CD8-positive, alpha-beta memory T cell (primary cell): Measurements from ENCODE around the gene GRID2. TPM values are rescaled to one million over a fixed set of nuclear protein-coding genes. Genes with fewer than 3 reads are reported as not detected.

Experiments
- CTCF ChIA-PET: fragments of 350-600 bp; sonication (Branson Sonifier 250); formaldehyde crosslinking; loops from one replicate; lab custom pipeline; 2021; ENCODE audit warnings: antibody characterized with exemption; lab: Charles Lee
- POLR2A ChIA-PET: fragments of 350-600 bp; sonication (Branson Sonifier 250); formaldehyde crosslinking; loops from one replicate; lab custom pipeline; 2021; ENCODE audit warnings: antibody characterized with exemption; lab: Charles Lee
- DNase-seq, 5 donors: peaks; one replicate each; pipeline versions ENCODE4 v3.0.0 to v3.0.0-alpha.2; 2020 to 2022; ENCODE audit warnings: mixed read lengths in 1 of 5
- H3K27ac ChIP-seq: one replicate; pipeline ENCODE4 v1.7.0; 2013; ENCODE audit warnings: low read depth, mild to moderate bottlenecking, low read length, moderate library complexity
- H3K27me3 ChIP-seq: 2 replicates; pipeline ENCODE4 v1.7.0; 2013; ENCODE audit warnings: low read length, mild to moderate bottlenecking; ENCODE audit not compliant: insufficient read depth, poor library complexity, severe bottlenecking
- H3K36me3 ChIP-seq: 2 replicates; pipeline ENCODE4 v1.7.0; 2013; ENCODE audit warnings: mild to moderate bottlenecking, low read length, moderate library complexity; ENCODE audit not compliant: insufficient read depth
- H3K4me1 ChIP-seq: 2 replicates; pipeline ENCODE4 v1.7.0; 2013; ENCODE audit warnings: mild to moderate bottlenecking, low read length, moderate library complexity; ENCODE audit not compliant: insufficient read depth
- H3K4me3 ChIP-seq: 2 replicates; pipeline ENCODE4 v1.7.0; 2013; ENCODE audit warnings: mild to moderate bottlenecking, low read length
- H3K9me3 ChIP-seq: 2 replicates; pipeline ENCODE4 v1.7.0; 2013; ENCODE audit warnings: mild to moderate bottlenecking, low read length
- H3K27ac Mint-ChIP-seq, 8 donors: one replicate each; pipeline ENCODE4 v1.8.0; 2020 to 2021; ENCODE audit warnings: mixed read lengths in 8 of 8, mild to moderate bottlenecking in 6 of 8, inconsistent platforms in 3 of 8, moderate library complexity in 3 of 8
- H3K27me3 Mint-ChIP-seq, 2 donors: one replicate each; pipeline ENCODE4 v1.8.0; 2020 to 2021; ENCODE audit warnings: mixed read lengths in 2 of 2, mild to moderate bottlenecking in 1 of 2, moderate library complexity in 1 of 2
- H3K36me3 Mint-ChIP-seq, 3 donors: one replicate each; pipeline ENCODE4 v1.8.0; 2020 to 2021; ENCODE audit warnings: mixed read lengths in 3 of 3, inconsistent platforms in 1 of 3, mild to moderate bottlenecking in 1 of 3
- H3K4me1 Mint-ChIP-seq, 3 donors: one replicate each; pipeline ENCODE4 v1.8.0; 2020 to 2021; ENCODE audit warnings: mixed read lengths in 3 of 3, inconsistent platforms in 1 of 3, mild to moderate bottlenecking in 1 of 3
- H3K4me3 Mint-ChIP-seq, 7 donors: one replicate each; pipeline ENCODE4 v1.8.0; 2020 to 2021; ENCODE audit warnings: mixed read lengths in 7 of 7, mild to moderate bottlenecking in 6 of 7, moderate library complexity in 4 of 7, inconsistent platforms in 2 of 7
- H3K9me3 Mint-ChIP-seq, 5 donors: one replicate each; pipeline ENCODE4 v1.8.0; 2020 to 2022; ENCODE audit warnings: mixed read lengths in 5 of 5, mild to moderate bottlenecking in 3 of 5, moderate library complexity in 2 of 5, inconsistent platforms in 1 of 5
- polyA plus RNA-seq: library from polyadenylated mRNA; unstranded; fragments of 300-500 nt; fragmentation: Illumina TruSeq; gene quantifications from one replicate; pipeline ENCODE4 v1.2.3, GENCODE V29; 2021
- total RNA-seq, 2 experiments: library from RNA; stranded (reverse); gene quantifications; one replicate each; pipeline ENCODE4 v1.2.3, GENCODE V29; 2021

GRID2 gene
- total and polyA plus RNA-seq, 3 experiments from 2014 or later = not detected

GRCh38 chr4:93732509-93732908 is 1428.7 kb downstream of the GRID2 start:
- H3K4me1 ChIP-seq = no peaks in the 10 kb centered on the region
- no peaks in the 10 kb centered on the region for H3K4me1 Mint-ChIP-seq
- no peak overlapping the region for H3K27ac Mint-ChIP-seq
- ChIA-PET CTCF (no interaction called here), POLR2A (no interaction called here)
- no peak for DNase-seq
- H3K27me3 Mint-ChIP-seq = no peaks in the 10 kb centered on the region
- H3K36me3 Mint-ChIP-seq = no peaks in the 10 kb centered on the region
- no peaks in the 10 kb centered on the region for H3K27me3 ChIP-seq
- H3K9me3 ChIP-seq = no peaks in the 10 kb centered on the region
- H3K4me3 ChIP-seq = no peak overlapping the region
- peaks cover 0 to 7% (median 0%) of the 10 kb centered on the region in 5 donors for H3K9me3 Mint-ChIP-seq
- H3K27ac ChIP-seq = no peak overlapping the region
- no peaks in the 10 kb centered on the region for H3K36me3 ChIP-seq
- no peak overlapping the region for H3K4me3 Mint-ChIP-seq

GRCh38 chr4:93740890-93741289 is 1437.1 kb downstream of the GRID2 start:
- no peaks in the 10 kb centered on the region for H3K27me3 Mint-ChIP-seq

GRCh38 chr4:93743022-93743421 is 1439.3 kb downstream of the GRID2 start:
- CTCF ChIA-PET = no interaction called here
- H3K9me3 Mint-ChIP-seq = peaks cover 0 to 3% (median 0%) of the 10 kb centered on the region in 5 donors
- H3K36me3 Mint-ChIP-seq = no peaks in the 10 kb centered on the region
- Histone ChIP-seq H3K9me3 (no peaks in the 10 kb centered on the region), H3K27me3 (no peaks in the 10 kb centered on the region), H3K27ac (no peak overlapping the region), H3K4me1 (no peaks in the 10 kb centered on the region), H3K4me3 (no peak overlapping the region), H3K36me3 (no peaks in the 10 kb centered on the region)
- H3K27me3 Mint-ChIP-seq = no peaks in the 10 kb centered on the region
- no peak for DNase-seq
- no peaks in the 10 kb centered on the region for H3K4me1 Mint-ChIP-seq
- POLR2A ChIA-PET = no interaction called here
- no peak overlapping the region for H3K4me3 Mint-ChIP-seq
- no peak overlapping the region for H3K27ac Mint-ChIP-seq

More at GRCh38 chr4:93740890-93741289, 1437.1 kb downstream of the GRID2 start:
- H3K4me3 ChIP-seq = no peak overlapping the region
- Mint-ChIP-seq H3K27ac (no peak overlapping the region), H3K9me3 (peaks cover 0 to 3% (median 0%) of the 10 kb centered on the region in 5 donors), H3K4me3 (no peak overlapping the region), H3K36me3 (no peaks in the 10 kb centered on the region), H3K4me1 (no peaks in the 10 kb centered on the region)
- no peaks in the 10 kb centered on the region for H3K27me3 ChIP-seq
- ChIA-PET CTCF (no interaction called here), POLR2A (no interaction called here)
- DNase-seq = no peak
- H3K36me3 ChIP-seq = no peaks in the 10 kb centered on the region
- H3K4me1 ChIP-seq = no peaks in the 10 kb centered on the region
- H3K9me3 ChIP-seq = no peaks in the 10 kb centered on the region
- no peak overlapping the region for H3K27ac ChIP-seq

- H3K27me3 ChIP-seq = no peaks in the 10 kb centered on the region
- Mint-ChIP-seq H3K36me3 (no peaks in the 10 kb centered on the region), H3K4me1 (no peaks in the 10 kb centered on the region), H3K27ac (no peak overlapping the region), H3K9me3 (peaks cover 0 to 3% (median 0%) of the 10 kb centered on the region in 5 donors), H3K4me3 (no peak overlapping the region), H3K27me3 (no peaks in the 10 kb centered on the region)
- CTCF ChIA-PET = no interaction called here
- no peaks in the 10 kb centered on the region for H3K9me3 ChIP-seq
- no peak for DNase-seq
- POLR2A ChIA-PET = no interaction called here
- no peaks in the 10 kb centered on the region for H3K4me1 ChIP-seq
- no peak overlapping the region for H3K4me3 ChIP-seq
- no peaks in the 10 kb centered on the region for H3K36me3 ChIP-seq
- no peak overlapping the region for H3K27ac ChIP-seq
Observed at GRCh38 chr4:93743635-93744034, 1439.9 kb downstream of the GRID2 start.

- Mint-ChIP-seq H3K9me3 (peaks cover 0 to 3% (median 0%) of the 10 kb centered on the region in 5 donors), H3K27me3 (no peaks in the 10 kb centered on the region), H3K36me3 (no peaks in the 10 kb centered on the region), H3K4me1 (no peaks in the 10 kb centered on the region), H3K27ac (no peak overlapping the region), H3K4me3 (no peak overlapping the region)
- no peaks in the 10 kb centered on the region for H3K9me3 ChIP-seq
- H3K27me3 ChIP-seq = no peaks in the 10 kb centered on the region
- CTCF ChIA-PET = no interaction called here
- DNase-seq = no peak
- no peaks in the 10 kb centered on the region for H3K36me3 ChIP-seq
- no peak overlapping the region for H3K4me3 ChIP-seq
- POLR2A ChIA-PET = no interaction called here
- H3K4me1 ChIP-seq = no peaks in the 10 kb centered on the region
- H3K27ac ChIP-seq = no peak overlapping the region
Observed at GRCh38 chr4:93744961-93745360, 1441.2 kb downstream of the GRID2 start.

- Mint-ChIP-seq H3K4me1 (no peaks in the 10 kb centered on the region), H3K9me3 (peaks cover 0 to 3% (median 0%) of the 10 kb centered on the region in 5 donors), H3K27me3 (no peaks in the 10 kb centered on the region), H3K4me3 (no peak overlapping the region), H3K36me3 (no peaks in the 10 kb centered on the region), H3K27ac (no peak overlapping the region)
- no peaks in the 10 kb centered on the region for H3K9me3 ChIP-seq
- ChIA-PET POLR2A (no interaction called here), CTCF (no interaction called here)
- no peaks in the 10 kb centered on the region for H3K27me3 ChIP-seq
- H3K4me3 ChIP-seq = no peak overlapping the region
- no peaks in the 10 kb centered on the region for H3K4me1 ChIP-seq
- no peak overlapping the region for H3K27ac ChIP-seq
- H3K36me3 ChIP-seq = no peaks in the 10 kb centered on the region
- DNase-seq = no peak
Observed at GRCh38 chr4:93746031-93746430, 1442.3 kb downstream of the GRID2 start.

- H3K27ac Mint-ChIP-seq = no peak overlapping the region
- ChIA-PET CTCF (no interaction called here), POLR2A (no interaction called here)
- no peaks in the 10 kb centered on the region for H3K27me3 ChIP-seq
- H3K9me3 ChIP-seq = no peaks in the 10 kb centered on the region
- no peaks in the 10 kb centered on the region for H3K4me1 ChIP-seq
- no peaks in the 10 kb centered on the region for H3K36me3 ChIP-seq
- no peaks in the 10 kb centered on the region for H3K36me3 Mint-ChIP-seq
- DNase-seq = no peak
- H3K27me3 Mint-ChIP-seq = no peaks in the 10 kb centered on the region
- H3K4me3 Mint-ChIP-seq = no peak overlapping the region
- H3K4me3 ChIP-seq = no peak overlapping the region
- H3K4me1 Mint-ChIP-seq = no peaks in the 10 kb centered on the region
- peaks cover 0 to 3% (median 0%) of the 10 kb centered on the region in 5 donors for H3K9me3 Mint-ChIP-seq
- H3K27ac ChIP-seq = no peak overlapping the region
Observed at GRCh38 chr4:93747220-93747619, 1443.5 kb downstream of the GRID2 start.

- H3K4me1 ChIP-seq = no peaks in the 10 kb centered on the region
- POLR2A ChIA-PET = no interaction called here
- H3K27ac Mint-ChIP-seq = no peak overlapping the region
- no peaks in the 10 kb centered on the region for H3K9me3 ChIP-seq
- no peak overlapping the region for H3K27ac ChIP-seq
- H3K27me3 Mint-ChIP-seq = no peaks in the 10 kb centered on the region
- no peaks in the 10 kb centered on the region for H3K27me3 ChIP-seq
- CTCF ChIA-PET = no interaction called here
- H3K4me3 ChIP-seq = no peak overlapping the region
- H3K4me3 Mint-ChIP-seq = no peak overlapping the region
- no peaks in the 10 kb centered on the region for H3K4me1 Mint-ChIP-seq
- no peak for DNase-seq
- no peaks in the 10 kb centered on the region for H3K36me3 Mint-ChIP-seq
- peaks cover 0 to 3% (median 2%) of the 10 kb centered on the region in 5 donors for H3K9me3 Mint-ChIP-seq
- H3K36me3 ChIP-seq = no peaks in the 10 kb centered on the region
Observed at GRCh38 chr4:93748373-93749291, 1444.9 kb downstream of the GRID2 start.
